Adrenal gland (tissue), 12 donors: ENCODE data around the gene MPIG6B. TPM values are rescaled to one million over a fixed set of nuclear protein-coding genes. Genes with fewer than 3 reads are reported as not detected.

Experiments used
- DNase-seq, 7 donors: peaks; one replicate each; pipeline ENCODE4 v3.0.0-alpha.2; 2019 to 2020
- H3K27ac ChIP-seq, 5 donors: fragments of 200-600 bp; sonication (generic) in 4 of 5; 1 replicate in 3 of 5; 2 replicates in 2 of 5; pipeline versions ENCODE4 v1.5.1 to v1.8.0; 2016 to 2020; ENCODE audit warnings: mild to moderate bottlenecking in 1 of 5
- H3K27me3 ChIP-seq: fragments of 200-600 bp; 2 replicates; pipeline ENCODE4 v1.8.0; 2021
- H3K36me3 ChIP-seq, 2 donors: fragments of 200-600 bp; replicated peaks in 1 of 2; 1 replicate in 1 of 2; 2 replicates in 1 of 2; pipeline versions ENCODE4 v1.5.1 to v1.8.0; 2018 to 2022
- H3K4me1 ChIP-seq, 2 donors: fragments of 200-600 bp; replicated peaks in 1 of 2; 1 replicate in 1 of 2; 2 replicates in 1 of 2; pipeline versions ENCODE4 v1.5.1 to v1.8.0; 2018 to 2021
- H3K4me3 ChIP-seq, 4 donors: fragments of 200-600 bp; sonication (generic) in 3 of 4; one replicate each; pipeline ENCODE4 v1.5.1; 2016 to 2018
- H3K9me3 ChIP-seq, 3 donors: fragments of 200-600 bp; sonication (generic) in 1 of 3; replicated peaks in 1 of 3; 1 replicate in 2 of 3; 2 replicates in 1 of 3; pipeline versions ENCODE4 v1.5.1 to v1.8.0; 2016 to 2021
- POLR2A ChIP-seq, 2 donors: fragments of 450-650 bp; IDR thresholded peaks; one replicate each; pipeline ENCODE4 v1.6.1; 2017; ENCODE audit warnings: antibody characterized with exemption in 2 of 2, mild to moderate bottlenecking in 2 of 2, moderate library complexity in 1 of 2
- WGBS, 4 donors: extraction: QIAGEN DNeasy Blood & Tissue Kit in 2 of 4; methylation state at CpG; one replicate each; pipeline versions ENCODE4 v1.1.5 to v1.1.7; 2013 to 2017; 5-methylcytosine and 5-hydroxymethylcytosine counted together
- intact Hi-C, 2 donors: fragments of 100-400 bp; cut with DNase I; formaldehyde crosslinking; loops; one replicate each; pipeline versions ENCODE4 v1.14.1 to v1.15.0; 2022 to 2023
- polyA plus RNA-seq, 3 donors: library from polyadenylated mRNA; stranded (reverse); fragments of 200-250 nt in 2 of 3; fragments of 350-450 nt in 1 of 3; fragmentation: Illumina TruSeq in 1 of 3; extraction: RNeasy Lipid Tissue Mini Kit (QIAGEN cat#74804) in 1 of 3; gene quantifications; one replicate each; pipeline ENCODE4 v1.2.3, GENCODE V29; 2013 to 2014
- total RNA-seq, 9 donors: library from RNA; depleted of rRNA in 4 of 9; stranded (reverse); fragments of >200 nt in 4 of 9; fragments of 120-200 nt in 1 of 9; fragmentation: NEBNext Ultra II Directional in 1 of 9; extraction: Animal tissue kit (Norgen Biotek cat#: 25700) in 1 of 9; gene quantifications; one replicate each; pipeline versions ENCODE4 v1.1.0 to v1.2.4, GENCODE V29; 2013 to 2023
- TF ChIP-seq, protein P1 (sequence below), 6 experiments: fragments of 450-650 bp in 4 of 6; fragments of 200-600 bp in 2 of 6; sonication (generic) in 1 of 6; IDR thresholded peaks; 1 replicate in 5 of 6; 2 replicates in 1 of 6; pipeline versions ENCODE4 v1.5.1 to v1.8.0; 2016 to 2021; ENCODE audit warnings: antibody characterized with exemption in 6 of 6, mild to moderate bottlenecking in 2 of 6, moderate library complexity in 1 of 6
- donor health status: healthy with polysubstance abuse.
- donor health status: Bipolar disorder and iron deficiency.
- donor health status: DM: yes; HTN: yes; CAD: no.
- donor health status: DM: no; HTN: no; CAD: no.
- donor health status: DM: no; HTN: no; CAD: no.
- donor health status: DM: yes; HTN: yes; CAD: no.

The MPIG6B gene
- total and polyA plus RNA-seq, 12 donors, result 0.07 to 0.65 (median 0.15) TPM; not detected in 8

DNA sequence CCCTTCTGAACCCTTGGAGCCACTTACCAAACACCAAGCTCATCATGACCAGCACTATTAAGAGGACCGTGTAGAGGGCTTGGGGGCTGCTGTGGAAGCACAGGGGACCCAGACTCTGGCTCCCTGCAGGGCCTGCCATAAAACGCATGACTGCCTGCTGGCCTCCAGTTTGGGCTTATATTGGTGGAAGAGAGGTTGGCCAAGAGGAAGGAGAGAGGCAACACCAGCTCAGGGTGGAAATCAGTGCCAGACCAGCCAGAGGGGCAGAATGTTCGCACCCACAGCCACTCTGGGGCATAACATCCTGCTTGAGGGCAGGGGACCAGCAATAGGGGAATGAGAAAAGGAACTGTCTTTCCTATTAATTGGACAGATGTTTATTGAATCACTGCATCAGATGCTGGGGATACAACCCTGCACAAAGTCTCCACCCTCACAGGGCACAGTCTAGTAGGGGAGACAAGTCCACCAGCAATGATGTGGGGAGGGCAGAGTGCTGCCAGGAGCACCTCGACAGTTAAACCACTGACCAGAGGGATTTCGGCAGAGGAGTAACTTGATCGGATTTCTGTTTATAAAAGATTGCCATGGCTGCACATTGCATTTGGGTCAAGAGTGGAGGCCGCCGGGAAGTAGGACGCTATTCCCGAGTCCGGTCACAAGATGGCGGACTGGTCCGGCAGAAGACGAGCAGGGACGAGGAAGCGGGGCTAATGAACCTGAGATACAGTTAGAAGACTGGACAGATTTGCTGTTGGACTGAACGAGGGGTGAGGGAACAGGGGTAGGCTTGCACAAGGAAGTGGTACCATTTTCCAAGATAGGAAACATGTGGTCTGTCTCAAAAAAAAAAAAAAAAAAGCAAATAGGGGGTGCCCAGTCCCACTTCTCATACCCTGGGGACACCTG lies 42.7 kb upstream of the MPIG6B start, which contains the start of gene LY6G5C:
Gene LY6G5C (minus strand): TSS at position 842 of the 909 bp plus-strand sequence. CDS start 694 bp downstream, at position 148.
- TF ChIP-seq, protein P1, sequence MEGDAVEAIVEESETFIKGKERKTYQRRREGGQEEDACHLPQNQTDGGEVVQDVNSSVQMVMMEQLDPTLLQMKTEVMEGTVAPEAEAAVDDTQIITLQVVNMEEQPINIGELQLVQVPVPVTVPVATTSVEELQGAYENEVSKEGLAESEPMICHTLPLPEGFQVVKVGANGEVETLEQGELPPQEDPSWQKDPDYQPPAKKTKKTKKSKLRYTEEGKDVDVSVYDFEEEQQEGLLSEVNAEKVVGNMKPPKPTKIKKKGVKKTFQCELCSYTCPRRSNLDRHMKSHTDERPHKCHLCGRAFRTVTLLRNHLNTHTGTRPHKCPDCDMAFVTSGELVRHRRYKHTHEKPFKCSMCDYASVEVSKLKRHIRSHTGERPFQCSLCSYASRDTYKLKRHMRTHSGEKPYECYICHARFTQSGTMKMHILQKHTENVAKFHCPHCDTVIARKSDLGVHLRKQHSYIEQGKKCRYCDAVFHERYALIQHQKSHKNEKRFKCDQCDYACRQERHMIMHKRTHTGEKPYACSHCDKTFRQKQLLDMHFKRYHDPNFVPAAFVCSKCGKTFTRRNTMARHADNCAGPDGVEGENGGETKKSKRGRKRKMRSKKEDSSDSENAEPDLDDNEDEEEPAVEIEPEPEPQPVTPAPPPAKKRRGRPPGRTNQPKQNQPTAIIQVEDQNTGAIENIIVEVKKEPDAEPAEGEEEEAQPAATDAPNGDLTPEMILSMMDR (IDR thresholded peaks at IDR 0.05), result peak; percentile 23 to 85 (median 73)
- peak in 1 of 2 donors; percentile 17 for TF ChIP-seq POLR2A (IDR thresholded peaks at IDR 0.05)
- DNase-seq, result peak; percentile 82 to 95 (median 88)

DNA sequence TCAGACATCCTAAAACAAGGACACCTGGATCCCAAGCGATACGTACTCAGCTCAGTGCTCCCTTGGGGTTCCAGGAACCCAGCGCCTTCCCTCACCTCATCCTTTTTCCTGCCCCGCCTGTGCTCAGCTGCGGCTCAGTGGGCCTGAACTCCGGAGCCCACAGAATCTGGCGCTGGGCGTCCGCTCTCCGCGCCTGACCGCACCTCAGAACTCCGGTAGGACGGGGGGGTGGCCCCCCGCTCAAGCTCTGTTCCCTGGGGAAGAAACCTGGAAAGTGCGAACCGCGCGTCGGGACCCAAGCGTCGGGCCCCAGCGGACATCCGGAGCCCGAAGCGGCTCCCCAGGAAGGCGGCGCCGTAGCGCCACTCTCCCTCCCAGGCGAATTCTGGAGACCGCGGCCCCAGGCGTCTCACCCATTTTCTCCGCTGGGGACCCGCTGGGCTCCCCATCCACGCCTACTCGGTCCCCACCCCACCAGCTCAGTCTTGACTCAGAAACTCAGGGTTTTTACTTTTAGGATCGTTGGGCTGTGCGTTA lies 42.0 kb upstream of the MPIG6B start:
- Histone ChIP-seq H3K4me1 (peaks cover 9 to 10% of the 10 kb centered on the region in 2 donors), H3K36me3 (peaks cover 0 to 6% of the 10 kb centered on the region in 2 donors), H3K27me3 (no peaks in the 10 kb centered on the region), H3K9me3 (no peaks in the 10 kb centered on the region), H3K27ac (peak overlapping the region in 3 of 5 donors; percentile 47 to 62 (median 59)), H3K4me3 (peak overlapping the region in 3 of 4 donors; percentile 20 to 55 (median 27))
- intact Hi-C loops, result loop anchor here in 1 of 2 donors (5.0 to 10.0 kb wide), 2 partner anchors 86 to 154 kb away; no protein-coding TSS in a partner anchor
- peak in 3 of 7 donors; percentile 28 to 42 (median 37) for DNase-seq
- 5 to 9% (median 7%) methylated on average over 7 to 40 of the region's 40 CpGs for WGBS, 4 donors
- TF ChIP-seq POLR2A (IDR thresholded peaks at IDR 0.05), result no peak
- TF ChIP-seq, protein P1 (IDR thresholded peaks at IDR 0.05), result peak in 2 of 6 experiments; percentile 5 to 8

More for the DNA sequence above, 42.7 kb upstream of the MPIG6B start, which contains the start of gene LY6G5C:
- H3K4me1 ChIP-seq, result peaks cover 9 to 10% of the 10 kb centered on the region in 2 donors
- no peaks in the 10 kb centered on the region for H3K27me3 ChIP-seq
- H3K4me3 ChIP-seq, result peak within 1 kb of the TSS in 3 of 4 donors; percentile 20 to 55 (median 27)
- no peaks in the 10 kb centered on the region for H3K36me3 ChIP-seq
- WGBS, 4 donors, result 12 to 13% (median 12%) methylated on average over 17 of the region's 17 CpGs
- H3K9me3 ChIP-seq, result no peaks in the 10 kb centered on the region
- peak within 1 kb of the TSS in 3 of 5 donors; percentile 47 to 62 (median 59) for H3K27ac ChIP-seq
- intact Hi-C loops, result loop anchor here in 1 of 2 donors (5.0 to 10.0 kb wide), 2 partner anchors 87 to 154 kb away; no protein-coding TSS in a partner anchor

DNA sequence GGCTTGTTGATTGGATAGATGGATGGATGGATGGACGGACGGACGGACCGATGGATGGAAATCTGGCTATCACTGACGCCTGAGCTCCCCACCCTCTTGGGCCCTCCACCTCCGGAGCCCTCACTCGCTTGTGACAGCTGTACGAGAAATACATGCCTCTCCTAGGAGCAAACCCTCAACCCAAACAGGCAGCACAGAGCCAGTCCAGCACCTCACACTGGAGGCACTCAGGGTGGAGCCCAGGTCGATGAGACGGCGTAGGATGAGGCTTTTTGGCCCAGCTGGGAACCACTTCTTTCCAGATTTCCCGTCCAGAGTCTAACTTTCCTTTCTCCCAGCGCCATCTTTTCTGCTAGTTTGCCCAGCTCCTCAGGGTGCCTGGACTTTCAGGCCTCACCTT lies 39.6 kb upstream of the MPIG6B start:
- Histone ChIP-seq H3K27ac (peak overlapping the region in 1 of 5 donors; percentile 31), H3K9me3 (no peaks in the 10 kb centered on the region), H3K27me3 (no peaks in the 10 kb centered on the region), H3K4me3 (no peak overlapping the region), H3K4me1 (peaks cover 9 to 10% of the 10 kb centered on the region in 2 donors), H3K36me3 (peaks cover 0 to 29% of the 10 kb centered on the region in 2 donors)
- DNase-seq, result no peak
- WGBS, 4 donors, result 72 to 83% (median 78%) methylated on average over 13 of the region's 13 CpGs
- intact Hi-C loops, result loop anchor here in 1 of 2 donors (5.0 to 10.0 kb wide), 2 partner anchors 84 to 151 kb away; no protein-coding TSS in a partner anchor
- no peak for TF ChIP-seq POLR2A (IDR thresholded peaks at IDR 0.05)
- TF ChIP-seq, protein P1 (IDR thresholded peaks at IDR 0.05), result no peak

DNA sequence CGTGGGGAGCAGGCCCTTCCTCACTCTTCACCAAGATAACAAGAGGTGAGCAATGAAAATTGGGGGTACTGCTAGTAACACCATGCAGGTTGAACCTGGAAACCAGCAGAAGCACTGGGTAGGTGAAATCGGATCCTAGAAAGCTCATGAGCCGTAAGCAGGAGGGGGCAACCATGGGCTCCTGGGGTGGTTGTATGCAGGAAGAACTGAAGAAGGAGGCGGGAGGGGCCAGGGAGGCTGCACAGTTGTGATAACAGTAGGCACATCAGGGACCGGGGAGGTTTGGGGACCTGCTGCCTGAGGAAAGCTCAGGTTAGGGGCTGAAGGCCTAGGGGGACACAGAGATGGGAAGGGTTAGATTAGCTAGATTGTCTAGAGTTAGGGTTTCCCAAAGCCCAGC lies 36.7 kb upstream of the MPIG6B start:
- Histone ChIP-seq H3K4me3 (no peak overlapping the region), H3K27ac (no peak overlapping the region), H3K36me3 (peaks cover 0 to 58% of the 10 kb centered on the region in 2 donors), H3K27me3 (no peaks in the 10 kb centered on the region), H3K4me1 (no peaks in the 10 kb centered on the region), H3K9me3 (no peaks in the 10 kb centered on the region)
- WGBS, 4 donors, result 73 to 93% (median 92%) methylated on average over 5 of the region's 5 CpGs
- no peak for TF ChIP-seq POLR2A (IDR thresholded peaks at IDR 0.05)
- TF ChIP-seq, protein P1 (IDR thresholded peaks at IDR 0.05), result no peak
- DNase-seq, result no peak
- intact Hi-C loops, result loop anchor here (5.0 to 10.0 kb wide), 2 partner anchors 148 to 151 kb away; no protein-coding TSS in a partner anchor
